Panc1 (cell line): ENCODE measurements around the gene ST7L.

Source experiments
- CTCF ChIP-seq: fragments of 450-650 bp; IDR thresholded peaks from 2 replicates; pipeline ENCODE4 v1.5.1; 2017; ENCODE audit warnings: mild to moderate bottlenecking
- POLR2AphosphoS5 ChIP-seq: IDR thresholded peaks from 2 replicates; pipeline ENCODE4 v1.6.1; 2012; ENCODE audit warnings: mild to moderate bottlenecking, low read depth, low read length, moderate library complexity
- REST ChIP-seq, 2 experiments: IDR thresholded peaks; 2 replicates each; pipeline ENCODE4 v1.6.1; 2011 to 2012; ENCODE audit warnings: low read depth in 2 of 2, control low read depth in 1 of 2, low read length in 1 of 2, mild to moderate bottlenecking in 1 of 2, moderate library complexity in 1 of 2; ENCODE audit not compliant: insufficient read depth in 1 of 2
- TCF7L2 ChIP-seq: IDR thresholded peaks from 2 replicates; pipeline ENCODE4 v1.6.1; 2011; ENCODE audit warnings: mild to moderate bottlenecking, low read depth, low read length, inconsistent platforms

- no peak for TF ChIP-seq CTCF
- TF ChIP-seq REST (IDR thresholded peaks at IDR 0.05; ENCODE audit: insufficient read depth in 1 of 2, low read depth in 2 of 2, low read length in 1 of 2): no peak
- TF ChIP-seq POLR2AphosphoS5: no peak
- TF ChIP-seq TCF7L2: no peak
These were observed 48.0 kb upstream of the ST7L start for GRCh38 chr1:112666946-112667345.
